ENCODE measurements around the gene OR7G3.

Gene OR7G3

GRCh38 chr19:9107375-9107774, 19.4 kb downstream of the OR7G3 start, which contains the start of gene OR7G2:
OR7G2 (minus strand) TSS chr19:9107475; CDS start chr19:9103243, 4,232 bp downstream.
- no peak for DNase-seq (ENCODE audit: low read depth in 2 of 2)

- DNase-seq (ENCODE audit: low read depth in 2 of 2) = no peak
These were observed 40.0 kb downstream of the OR7G3 start, which contains the start of gene OR1M1 for GRCh38 chr19:9086761-9087160. OR1M1 (plus strand) TSS chr19:9087061; CDS start chr19:9093245, 6,184 bp downstream.

GRCh38 chr19:9078651-9079050, 48.1 kb downstream of the OR7G3 start:
- no peak for DNase-seq (ENCODE audit: low read depth in 2 of 2)

GRCh38 chr19:9076901-9077300, 49.8 kb downstream of the OR7G3 start:
- no peak for DNase-seq (ENCODE audit: low read depth in 2 of 2)

Measured in stimulated activated CD4-positive, alpha-beta T cell treated with anti-CD3 and anti-CD28 coated beads, Interleukin-15, amount 100 ng/mL, for 48 hours (primary cell).